GM21737 (cell line): Measurements from ENCODE around the gene FUT2.

ENCODE experiments used
- ATAC-seq: cut with Tn5 transposase; IDR thresholded peaks from one replicate; pipeline ENCODE4 v1.9.1; 2021; ENCODE audit warnings: mild to moderate bottlenecking, moderate library complexity; ENCODE audit not compliant: unreplicated experiment

Gene FUT2

DNA sequence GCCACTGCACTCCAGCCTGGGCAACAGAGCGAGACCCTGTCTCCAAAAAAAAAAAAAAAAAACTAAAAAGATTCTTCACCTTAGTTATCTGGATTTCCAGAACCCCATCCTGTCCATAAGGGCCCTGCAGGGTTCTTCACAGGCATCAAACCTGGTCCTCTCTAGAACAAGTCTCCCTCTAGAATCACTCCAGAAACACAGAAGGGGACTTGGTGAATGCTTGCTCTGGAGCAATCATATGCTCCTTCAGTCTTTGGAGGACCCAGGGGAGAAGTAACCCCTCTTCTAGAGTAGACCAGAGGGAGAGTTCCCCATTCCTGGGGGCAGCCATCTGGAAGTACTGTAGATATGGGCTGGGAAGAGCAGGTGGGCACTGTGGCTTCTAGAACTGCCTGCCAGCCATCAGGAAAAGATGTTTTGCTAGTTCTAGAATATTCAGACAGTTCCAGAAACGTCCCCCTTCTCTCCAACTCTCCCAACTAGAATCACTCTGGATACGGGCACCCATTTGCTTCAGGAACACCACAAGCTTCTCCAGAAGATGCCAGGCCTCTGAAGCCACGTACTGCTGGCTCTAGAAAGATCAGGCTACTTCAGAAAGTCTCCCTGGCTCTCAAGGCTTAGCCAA is 53.9 kb downstream of the FUT2 start:
- ATAC-seq: no peak

DNA sequence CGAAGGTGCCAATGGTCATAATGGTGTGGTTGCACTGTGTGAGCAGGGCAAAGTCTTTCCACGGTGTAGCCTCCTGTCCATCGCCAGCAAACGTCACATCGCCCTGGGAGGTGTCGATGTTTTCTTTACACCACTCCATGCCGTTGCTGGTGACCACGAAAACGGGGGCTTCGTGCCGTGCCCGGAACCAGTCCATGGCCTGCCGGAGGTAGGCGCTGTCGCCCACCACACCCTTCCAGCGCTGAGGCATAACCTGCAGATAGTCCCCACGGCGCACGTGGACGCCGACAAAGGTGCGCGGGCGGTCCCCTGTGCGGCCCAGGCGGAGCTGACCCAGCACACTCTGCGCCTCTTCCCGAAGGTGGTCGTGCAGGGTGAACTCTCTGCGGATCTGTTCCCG is 54.6 kb downstream of the FUT2 start:
- no peak for ATAC-seq

DNA sequence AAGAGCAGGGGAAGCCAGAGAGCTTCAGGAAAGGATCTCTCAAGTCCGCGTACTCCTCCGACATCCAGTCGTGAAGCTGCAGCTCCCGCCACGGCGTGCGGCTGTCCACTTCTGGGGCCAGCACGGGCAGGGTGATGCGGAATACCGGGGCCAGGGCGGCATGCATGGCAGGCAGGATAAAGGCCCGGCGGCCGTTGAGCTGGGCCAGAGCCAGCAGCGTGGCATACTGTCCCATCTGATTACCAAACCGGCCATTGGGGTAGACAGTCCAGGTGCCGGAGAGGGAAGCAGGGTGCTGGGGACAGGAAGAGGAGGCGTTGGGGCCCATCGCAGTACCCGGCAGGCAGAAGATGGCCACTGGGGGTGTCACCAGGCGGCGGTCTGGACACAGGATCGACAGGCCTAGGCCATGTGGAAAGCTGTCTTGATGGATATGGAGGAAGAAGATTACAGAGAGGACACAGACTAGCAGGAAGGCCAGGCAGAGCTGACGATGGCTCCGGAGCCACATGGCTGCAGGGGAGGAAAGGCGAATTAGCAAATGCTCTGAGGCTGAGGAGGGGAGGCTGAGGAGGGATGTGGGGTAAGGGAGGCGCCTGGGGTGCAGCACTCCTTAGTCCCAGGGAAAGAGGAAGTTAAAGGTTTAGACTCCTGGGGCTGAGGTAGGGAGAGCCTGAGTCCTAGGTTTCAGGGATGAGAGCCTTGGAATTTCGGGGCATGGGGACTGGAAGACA is 55.2 kb downstream of the FUT2 start:
- ATAC-seq: no peak

DNA sequence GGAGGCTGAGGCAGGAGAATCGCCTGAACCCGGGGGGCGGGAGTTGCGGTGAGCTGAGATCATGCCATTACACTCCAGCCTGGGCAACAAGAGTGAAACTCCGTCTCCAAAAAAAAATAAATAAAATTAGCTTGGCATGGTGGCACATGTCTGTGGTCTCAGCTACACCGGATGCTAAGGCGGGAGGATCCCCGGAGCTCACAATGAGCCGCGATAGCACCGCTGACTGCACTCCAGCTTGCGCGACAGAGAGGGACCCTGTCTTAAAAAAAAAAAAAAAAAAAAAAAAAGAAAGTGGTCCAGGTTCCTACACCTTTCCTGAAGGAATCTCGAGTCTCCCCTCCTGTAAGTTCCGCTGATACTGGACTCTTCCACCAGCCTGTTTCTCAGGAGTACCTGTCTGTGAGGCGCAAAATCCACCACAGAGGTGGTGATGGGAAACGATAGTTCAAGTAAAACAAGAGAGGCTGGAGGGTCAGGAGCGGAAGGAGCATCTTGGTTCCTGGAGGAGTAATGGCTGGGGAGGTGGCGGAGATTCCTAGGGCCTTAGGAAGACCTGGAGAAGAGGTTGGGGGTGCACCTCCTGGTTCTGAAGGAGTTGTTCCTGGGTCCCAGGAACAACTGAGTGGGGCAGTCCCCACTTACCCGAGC is 56.2 kb downstream of the FUT2 start:
- ATAC-seq: no peak

DNA sequence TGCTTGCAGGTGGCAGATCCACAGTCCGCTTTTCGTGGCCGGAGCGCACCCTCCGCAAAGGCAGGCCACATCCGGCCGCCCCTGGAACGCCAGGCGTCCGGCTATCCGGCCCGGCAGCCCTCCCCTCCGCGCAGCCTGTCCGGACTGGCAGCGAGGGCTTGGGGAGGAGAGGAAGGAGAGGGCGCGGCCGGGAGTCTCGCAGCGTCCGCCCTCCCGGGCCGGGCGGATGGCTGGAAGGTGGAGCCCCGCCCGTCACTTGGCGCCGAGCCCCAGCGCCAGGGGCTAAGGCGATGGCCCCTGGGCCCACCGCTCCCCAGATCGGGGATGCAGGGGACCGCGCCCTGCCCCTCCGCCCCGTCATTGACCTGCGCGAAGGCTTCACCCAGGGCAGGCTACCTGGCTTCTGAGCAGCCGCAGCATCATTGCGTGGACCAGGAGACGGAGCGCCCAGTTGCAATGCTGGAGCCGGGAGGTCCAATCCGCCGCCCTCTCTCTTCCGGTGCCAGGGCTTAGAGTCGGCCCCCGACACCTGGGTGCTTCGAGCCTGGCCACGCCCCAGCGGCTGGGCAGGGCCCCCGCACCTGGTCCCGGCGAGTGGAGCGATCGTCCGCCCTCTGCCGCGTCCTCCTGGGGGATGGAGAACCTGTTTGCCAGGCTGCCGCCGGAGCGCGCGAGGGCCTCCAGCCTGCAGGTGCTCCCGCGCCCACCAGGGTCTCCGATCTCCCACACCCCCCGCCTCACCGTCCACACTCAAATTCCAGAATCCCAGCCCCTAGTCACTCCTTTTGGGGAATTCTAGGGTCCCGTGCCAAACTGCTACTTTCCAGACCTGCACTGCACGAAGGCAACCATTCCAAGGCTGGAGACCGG is 57.0 kb downstream of the FUT2 start, which contains the start of gene FUT1:
FUT1 (minus strand) TSS at position 146 of the 870 bp plus-strand sequence. CDS start 1,360 bp downstream, outside the sequence.
- no peak for ATAC-seq

DNA sequence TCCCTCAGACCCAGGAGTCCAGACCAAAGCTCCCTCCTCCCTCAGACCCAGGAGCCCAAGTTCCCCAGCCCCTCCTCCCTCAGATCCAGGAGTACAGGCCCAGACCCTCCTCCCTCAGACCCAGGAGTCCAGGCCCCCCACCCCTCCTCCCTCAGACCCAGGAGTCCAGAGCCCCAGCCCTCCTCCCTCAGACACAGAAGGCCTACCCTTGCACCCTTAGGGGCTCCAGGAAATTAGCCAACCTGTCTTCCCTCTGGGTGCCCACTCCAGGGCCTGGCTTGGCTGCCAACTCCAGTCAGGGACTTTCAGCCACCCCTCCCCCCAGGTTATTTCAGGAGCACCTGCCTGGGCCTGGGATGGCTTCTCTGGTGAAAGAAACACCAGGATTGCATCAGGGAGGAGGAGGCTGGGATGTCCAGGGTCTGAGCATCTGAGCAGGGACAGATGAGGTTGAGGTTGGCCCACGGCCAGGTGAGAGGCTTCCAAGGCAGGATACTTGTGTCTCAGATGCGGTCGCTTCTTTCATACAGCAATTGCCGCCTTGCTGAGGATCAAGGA is 59.4 kb downstream of the FUT2 start, which contains the start of gene FGF21:
FGF21 (plus strand) TSS at position 441 of the 558 bp plus-strand sequence. CDS start 713 bp downstream, outside the sequence.
- no peak for ATAC-seq
